NCI-H1930 (cell line): ENCODE results near the gene CDKN2B.
"Not testable (repeated sequence)": the region's sequence is repeated elsewhere in the genome, so short reads cannot be mapped to it uniquely, and the experiment has no call there.

Source experiments
- DNase-seq, 2 experiments: peaks; one replicate each; lab custom pipeline; 2025; lab: John Stamatoyannopoulos, UW

The CDKN2B gene, protein sequence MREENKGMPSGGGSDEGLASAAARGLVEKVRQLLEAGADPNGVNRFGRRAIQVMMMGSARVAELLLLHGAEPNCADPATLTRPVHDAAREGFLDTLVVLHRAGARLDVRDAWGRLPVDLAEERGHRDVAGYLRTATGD

DNA sequence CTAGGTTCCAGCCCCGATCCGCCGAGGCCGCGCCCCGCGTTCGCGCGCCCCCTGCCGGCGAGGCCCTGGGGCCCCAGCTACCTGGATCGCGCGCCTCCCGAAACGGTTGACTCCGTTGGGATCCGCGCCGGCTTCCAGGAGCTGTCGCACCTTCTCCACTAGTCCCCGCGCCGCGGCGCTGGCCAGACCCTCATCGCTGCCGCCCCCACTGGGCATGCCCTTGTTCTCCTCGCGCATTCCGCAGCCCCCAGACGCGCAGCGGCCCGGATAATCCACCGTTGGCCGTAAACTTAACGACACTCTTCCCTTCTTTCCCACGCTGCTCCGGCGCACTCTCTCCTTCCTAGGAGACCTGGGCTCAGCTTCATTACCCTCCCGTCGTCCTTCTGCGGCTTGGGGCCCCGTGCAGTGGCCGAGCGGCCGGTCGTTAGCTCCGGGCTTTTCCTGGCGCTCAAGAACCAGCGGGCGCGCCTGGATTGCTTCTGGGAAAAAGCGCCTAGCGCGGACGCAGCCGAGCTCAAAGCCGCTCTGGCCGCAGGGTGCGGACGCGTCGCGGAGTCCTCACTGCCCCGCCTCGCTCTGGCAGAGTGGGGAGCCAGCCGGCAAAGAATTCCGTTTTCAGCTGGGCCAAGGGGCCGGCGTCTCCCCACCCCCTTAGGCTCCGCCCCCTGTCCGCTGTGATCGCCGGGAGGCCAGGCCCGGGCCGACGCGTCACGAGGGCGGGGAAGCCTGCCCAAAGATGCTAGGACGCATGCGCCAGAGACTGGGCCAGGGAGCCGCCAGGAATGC, at the start of gene CDKN2B:
Gene CDKN2B (minus strand): TSS at position 589 of the 789 bp plus-strand sequence. CDS start 352 bp downstream, at position 237.
- DNase-seq = peak; percentile 87 to 94

DNA sequence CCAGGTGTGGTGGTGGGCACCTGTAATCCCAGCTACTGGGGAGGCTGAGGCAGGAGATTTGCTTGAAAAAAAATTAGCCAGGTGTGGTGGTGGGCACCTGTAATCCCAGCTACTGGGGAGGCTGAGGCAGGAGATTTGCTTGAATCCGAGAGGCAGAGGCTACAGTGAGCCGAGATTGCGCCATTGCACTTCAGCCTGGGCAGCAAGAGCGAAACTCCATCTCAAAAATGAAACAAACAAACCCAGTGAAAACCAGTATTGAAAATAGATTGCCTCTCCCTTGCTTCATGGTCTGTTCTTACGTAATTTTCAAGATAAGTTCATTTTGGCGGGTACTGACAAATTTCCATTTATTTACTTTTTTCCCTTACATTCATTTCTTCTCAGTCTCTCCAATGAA, 48.9 kb upstream of the CDKN2B start:
- DNase-seq = not testable (repeated sequence)

DNA sequence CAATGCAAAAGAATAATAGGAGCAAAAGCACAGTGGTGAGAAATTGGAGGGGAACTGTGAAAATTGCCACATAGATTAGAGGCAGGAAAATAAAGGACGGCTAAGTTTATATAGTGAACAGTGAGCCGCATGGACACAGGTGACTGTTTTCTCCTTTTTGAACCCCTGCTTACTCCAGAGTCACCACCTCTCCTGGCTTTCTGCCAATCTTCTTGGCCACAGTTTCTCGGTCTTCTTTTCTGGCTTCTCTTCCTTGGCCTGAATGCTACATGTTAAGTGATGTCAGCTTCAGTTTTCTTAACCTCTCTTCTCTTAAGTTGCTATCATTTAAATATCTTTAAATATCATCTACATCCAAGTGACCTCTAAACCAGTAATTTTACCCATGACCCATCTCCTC, 47.3 kb upstream of the CDKN2B start:
- no peak for DNase-seq

DNA sequence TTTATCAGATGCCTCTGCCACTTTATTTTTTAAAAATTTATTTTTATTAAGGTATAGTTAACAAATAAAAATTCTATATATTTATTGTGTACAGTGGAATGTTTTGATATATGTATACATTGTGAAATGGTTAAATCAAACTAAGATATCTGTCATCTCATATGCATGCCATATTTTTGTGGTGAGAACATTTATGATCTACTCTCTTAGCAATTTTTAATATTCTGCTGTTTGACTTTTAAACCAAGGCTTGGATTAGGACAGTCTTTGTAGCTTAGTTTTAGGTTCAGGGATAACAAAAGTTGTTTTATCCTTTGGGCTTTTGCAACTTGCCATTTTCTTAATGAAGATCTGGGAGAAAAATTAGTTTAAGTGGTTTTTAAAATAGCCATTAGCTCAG, 46.0 kb upstream of the CDKN2B start:
- DNase-seq = no peak

- no peak for DNase-seq
These were observed 45.4 kb upstream of the CDKN2B start for GRCh38 chr9:22054529-22054928.

GRCh38 chr9:22054076-22054475, 45.0 kb upstream of the CDKN2B start:
- no peak for DNase-seq

- DNase-seq = no peak
These were observed 44.1 kb upstream of the CDKN2B start for GRCh38 chr9:22053178-22053577.

- no peak for DNase-seq
These were observed 43.4 kb upstream of the CDKN2B start for GRCh38 chr9:22052376-22052945.

GRCh38 chr9:22050924-22051323, 41.8 kb upstream of the CDKN2B start:
- no peak for DNase-seq

GRCh38 chr9:22049411-22049810, 40.3 kb upstream of the CDKN2B start:
- no peak for DNase-seq

- DNase-seq = no peak
These were observed 38.5 kb upstream of the CDKN2B start for GRCh38 chr9:22047596-22047995.

GRCh38 chr9:22046243-22046885, 37.3 kb upstream of the CDKN2B start:
- DNase-seq = no peak

- no peak for DNase-seq
These were observed 36.3 kb upstream of the CDKN2B start for GRCh38 chr9:22045423-22045822.

DNA sequence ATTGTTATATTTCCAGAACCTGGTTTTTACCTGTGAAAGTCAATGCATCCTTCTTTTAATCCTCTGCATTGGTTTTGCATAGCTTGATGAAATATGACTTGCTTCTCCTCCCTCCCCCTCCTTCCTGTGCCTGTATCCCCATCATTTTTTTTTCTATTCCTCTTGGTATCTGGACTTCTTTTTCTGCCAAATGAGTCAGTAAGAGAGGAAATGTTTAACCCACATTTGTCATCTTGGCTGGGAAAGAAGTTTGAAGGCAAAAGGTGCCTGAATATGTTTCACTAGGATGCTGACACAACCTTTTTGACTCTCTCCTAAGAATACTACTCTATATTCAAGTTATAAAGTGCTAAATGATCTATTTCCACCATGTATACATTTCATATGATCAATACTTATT, 35.5 kb upstream of the CDKN2B start:
- no peak for DNase-seq

DNA sequence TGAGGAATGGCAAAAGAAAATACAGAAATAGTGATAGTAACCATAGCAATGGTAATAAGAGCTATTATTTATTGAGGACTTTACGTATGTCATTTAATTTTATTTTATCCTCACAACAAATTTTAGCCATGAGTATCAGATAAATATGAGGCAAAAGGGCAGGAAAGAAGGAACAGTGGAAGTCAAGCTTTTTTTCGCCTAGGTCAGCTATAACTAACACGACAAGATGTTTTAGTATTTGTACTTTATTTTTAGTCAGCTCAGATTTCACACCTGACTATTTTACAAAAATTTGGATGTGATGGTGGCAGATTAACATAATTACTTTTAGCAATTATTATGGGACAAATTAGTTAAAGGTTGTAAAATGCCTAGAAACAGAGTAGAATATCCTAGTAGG, 34.8 kb upstream of the CDKN2B start:
- no peak for DNase-seq

- DNase-seq = no peak
These were observed 32.7 kb upstream of the CDKN2B start for GRCh38 chr9:22041775-22042174.

DNA sequence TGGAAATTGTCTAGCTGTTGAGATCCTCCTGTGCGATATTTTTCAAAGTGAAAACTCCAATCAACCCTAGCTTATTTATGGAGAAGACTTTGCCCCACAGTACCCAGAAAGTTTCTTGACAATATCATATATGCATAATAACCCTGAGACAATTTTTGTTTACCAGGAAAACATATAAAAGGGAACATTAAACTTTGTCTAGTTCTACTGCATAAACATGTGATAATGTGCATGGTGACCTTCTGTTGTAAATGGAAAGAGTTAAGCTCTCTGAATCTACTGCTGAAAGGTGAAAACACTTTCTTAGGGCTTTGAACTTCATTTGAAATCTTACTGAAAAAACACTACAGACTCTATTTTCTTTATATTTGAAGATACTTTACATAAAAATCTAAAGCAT, 32.2 kb upstream of the CDKN2B start:
- no peak for DNase-seq

DNA sequence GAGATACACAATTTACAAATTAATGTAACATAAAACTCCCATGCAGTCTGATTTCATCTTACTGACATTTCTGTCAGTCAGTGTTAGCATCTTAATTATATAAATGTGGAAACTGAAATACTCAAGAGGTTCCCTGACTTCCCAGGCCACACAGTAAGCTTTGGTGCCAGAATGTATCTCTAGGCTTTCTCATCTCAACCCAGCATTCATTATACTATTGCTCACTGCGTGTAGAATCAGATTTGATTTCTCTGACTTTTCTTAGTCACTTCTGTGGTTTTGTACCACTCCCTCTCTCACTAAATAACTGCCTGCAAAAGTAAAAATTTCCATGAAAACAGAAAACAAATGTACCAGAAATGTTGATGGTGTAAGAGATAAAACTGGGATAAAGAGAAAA, 31.7 kb upstream of the CDKN2B start:
- DNase-seq = no peak

DNA sequence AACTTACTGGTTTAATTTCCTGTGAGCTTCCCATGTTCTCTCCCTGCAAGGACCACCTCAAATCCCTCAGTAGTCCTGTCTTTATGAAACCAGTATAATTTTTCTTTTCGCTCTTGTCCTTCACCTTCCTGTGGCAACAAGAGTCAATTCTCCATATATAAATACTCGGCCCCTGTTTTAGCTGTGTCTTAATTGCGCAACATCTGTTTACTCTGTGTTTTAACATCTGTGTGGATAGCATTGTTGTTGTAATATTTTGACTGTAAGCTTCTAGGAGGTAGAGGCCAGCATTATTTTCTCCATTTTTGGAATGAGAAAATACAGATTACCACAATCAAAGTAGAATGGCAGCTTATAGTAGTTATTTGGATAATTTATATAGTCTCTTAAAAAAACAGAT, 30.2 kb upstream of the CDKN2B start:
- DNase-seq = no peak

- no peak for DNase-seq
These were observed 29.0 kb upstream of the CDKN2B start for GRCh38 chr9:22037954-22038690.

DNA sequence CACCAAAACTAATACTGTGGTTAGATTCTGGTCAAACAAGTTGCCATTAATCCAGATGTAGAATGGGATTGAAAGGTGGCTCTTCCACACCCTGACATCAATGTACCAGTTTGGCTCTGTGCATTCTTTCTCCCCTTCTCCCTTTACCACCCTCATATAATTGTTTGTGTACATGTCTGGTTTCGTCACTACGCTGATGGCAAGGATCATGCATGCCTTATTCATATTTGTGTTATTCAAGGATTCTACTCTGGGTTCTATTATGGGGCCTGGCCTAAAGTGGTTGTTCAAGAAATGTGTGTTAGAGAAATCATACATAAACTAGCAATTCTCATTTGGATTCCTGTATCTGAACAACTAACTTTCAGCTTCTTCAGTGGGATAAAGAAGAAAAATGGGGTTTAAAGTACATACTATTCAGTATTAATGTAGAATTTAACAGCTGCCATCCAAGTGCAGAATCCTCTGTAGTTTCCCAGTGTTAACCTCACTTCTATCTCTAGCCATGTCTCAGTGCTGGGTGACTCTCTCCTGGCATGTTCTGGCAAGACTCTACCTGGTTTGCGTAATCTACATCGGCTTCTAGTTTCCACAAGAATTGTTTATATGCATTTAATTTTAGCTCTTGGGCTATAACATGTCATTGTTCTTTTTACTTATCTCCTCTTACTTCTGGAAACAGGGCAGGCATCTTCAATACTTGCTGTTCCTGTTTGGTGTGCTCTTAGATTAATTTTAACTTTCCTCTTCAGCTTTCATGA, 27.9 kb upstream of the CDKN2B start:
- DNase-seq = no peak

DNA sequence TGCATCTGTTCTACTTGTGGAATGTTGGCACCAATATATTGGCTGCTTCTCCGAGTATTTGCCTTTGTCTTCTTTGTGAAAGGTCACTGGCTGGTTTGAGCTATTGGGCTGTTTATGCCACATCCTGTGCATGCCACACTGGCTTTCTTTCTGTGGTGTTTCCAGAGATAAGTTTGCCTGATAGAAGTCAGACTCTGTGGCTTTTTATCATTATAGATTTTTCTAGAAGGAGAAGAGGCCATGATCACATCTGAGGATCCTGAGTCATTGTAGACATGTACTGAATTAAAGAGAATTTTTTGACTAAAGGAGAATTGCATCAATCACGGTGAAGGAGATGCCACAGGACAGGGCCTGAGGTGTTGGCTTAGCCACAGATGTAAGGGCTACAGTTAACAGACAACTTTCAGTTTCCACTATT, 26.5 kb upstream of the CDKN2B start:
- no peak for DNase-seq
